ENCODE results near the gene PRCP.
"Not testable (repeated sequence)": the region's sequence is repeated elsewhere in the genome, so short reads cannot be mapped to it uniquely, and the experiment has no call there.

Gene PRCP

GRCh38 chr11:82869657-82870056 lies 30.6 kb downstream of the PRCP start:
- DNase-seq = no peak

GRCh38 chr11:82867495-82868082 lies 32.6 kb downstream of the PRCP start:
- DNase-seq = peak; percentile 61

- no peak for DNase-seq
Measured at GRCh38 chr11:82865841-82866240, 34.4 kb downstream of the PRCP start.

- DNase-seq = peak; percentile 30
Measured at GRCh38 chr11:82864268-82864667, 36.0 kb downstream of the PRCP start.

GRCh38 chr11:82863209-82863608 lies 37.0 kb downstream of the PRCP start:
- no peak for DNase-seq

- DNase-seq = no peak
Measured at GRCh38 chr11:82862379-82862778, 37.9 kb downstream of the PRCP start.

- no peak for DNase-seq
Measured at GRCh38 chr11:82859750-82860149, 40.5 kb downstream of the PRCP start.

- DNase-seq = no peak
Measured at GRCh38 chr11:82858556-82859091, 41.6 kb downstream of the PRCP start.

- no peak for DNase-seq
Measured at GRCh38 chr11:82858133-82858532, 42.1 kb downstream of the PRCP start.

- no peak for DNase-seq
Measured at GRCh38 chr11:82857145-82857544, 43.1 kb downstream of the PRCP start.

GRCh38 chr11:82855616-82856015 lies 44.6 kb downstream of the PRCP start:
- no peak for DNase-seq

- DNase-seq = not testable (repeated sequence)
Measured at GRCh38 chr11:82854916-82855315, 45.3 kb downstream of the PRCP start.

GRCh38 chr11:82854242-82854641 lies 46.0 kb downstream of the PRCP start:
- DNase-seq = no peak

GRCh38 chr11:82848829-82849228 lies 51.4 kb downstream of the PRCP start:
- DNase-seq = no peak

GRCh38 chr11:82845356-82846353 lies 54.6 kb downstream of the PRCP start:
- DNase-seq = no peak

GRCh38 chr11:82843057-82843795 lies 57.0 kb downstream of the PRCP start:
- no peak for DNase-seq

- DNase-seq = no peak
Measured at GRCh38 chr11:82842019-82842418, 58.2 kb downstream of the PRCP start.

- DNase-seq = no peak
Measured at GRCh38 chr11:82837650-82838049, 62.6 kb downstream of the PRCP start.

- no peak for DNase-seq
Measured at GRCh38 chr11:82832983-82833382, 67.2 kb downstream of the PRCP start.

GRCh38 chr11:82831364-82831763 lies 68.9 kb downstream of the PRCP start:
- no peak for DNase-seq

GRCh38 chr11:82830746-82831145 lies 69.5 kb downstream of the PRCP start:
- DNase-seq = no peak

- DNase-seq = no peak
Measured at GRCh38 chr11:82829101-82829500, 71.1 kb downstream of the PRCP start.

- no peak for DNase-seq
Measured at GRCh38 chr11:82828472-82828871, 71.8 kb downstream of the PRCP start.

All from NCI-H1417 treated with DMSO at 0.1 percent for 48 hours (cell line).